ENCODE measurements around the gene PTPRA. TPM values are rescaled to one million over a fixed set of nuclear protein-coding genes. Genes with fewer than 3 reads are reported as not detected.

The PTPRA gene
- polyA plus RNA-seq, 1 experiment: 87.4 TPM

GRCh38 chr20:3032624-3033023 is 159.3 kb downstream of the PTPRA start:
- no peaks in the 10 kb centered on the region for H3K27me3 ChIP-seq (ENCODE audit: control insufficient read depth, insufficient read depth, low read length)
- no peak for DNase-seq (ENCODE audit: low read depth, low spot score)
- ChIA-PET POLR2A (interaction anchor here (0.7 kb wide), 1 partner anchor 9 kb away, joined by 5 read pairs; no protein-coding TSS in a partner anchor), CTCF (no interaction called here)
- TF ChIP-seq CTCF (IDR thresholded peaks at IDR 0.05; ENCODE audit: low read depth, low read length): no peak
- H3K4me3 ChIP-seq (ENCODE audit: low read depth, low read length): no peak overlapping the region
- no peaks in the 10 kb centered on the region for H3K9me3 ChIP-seq (ENCODE audit: control insufficient read depth, insufficient read depth, low read length)
- no peak overlapping the region for H3K27ac ChIP-seq (ENCODE audit: low read depth, low read length)

GRCh38 chr20:3037654-3038053 is 164.4 kb downstream of the PTPRA start:
- ChIA-PET POLR2A (no interaction called here), CTCF (no interaction called here)
- Histone ChIP-seq H3K27ac (ENCODE audit: low read depth, low read length) (no peak overlapping the region), H3K4me3 (ENCODE audit: low read depth, low read length) (no peak overlapping the region), H3K9me3 (ENCODE audit: control insufficient read depth, insufficient read depth, low read length) (no peaks in the 10 kb centered on the region), H3K27me3 (ENCODE audit: control insufficient read depth, insufficient read depth, low read length) (no peaks in the 10 kb centered on the region)
- DNase-seq (ENCODE audit: low read depth, low spot score): no peak
- TF ChIP-seq CTCF (IDR thresholded peaks at IDR 0.05; ENCODE audit: low read depth, low read length): no peak

- POLR2A ChIA-PET: no interaction called here
- H3K27ac ChIP-seq (ENCODE audit: low read depth, low read length): no peak overlapping the region
- no peak overlapping the region for H3K4me3 ChIP-seq (ENCODE audit: low read depth, low read length)
- H3K27me3 ChIP-seq (ENCODE audit: control insufficient read depth, insufficient read depth, low read length): no peaks in the 10 kb centered on the region
- no peaks in the 10 kb centered on the region for H3K9me3 ChIP-seq (ENCODE audit: control insufficient read depth, insufficient read depth, low read length)
- no peak for TF ChIP-seq CTCF (IDR thresholded peaks at IDR 0.05; ENCODE audit: low read depth, low read length)
- CTCF ChIA-PET: no interaction called here
- no peak for DNase-seq (ENCODE audit: low read depth, low spot score)
These were observed 165.2 kb downstream of the PTPRA start for GRCh38 chr20:3038454-3038853.

- ChIA-PET CTCF (no interaction called here), POLR2A (no interaction called here)
- Histone ChIP-seq H3K4me3 (ENCODE audit: low read depth, low read length) (no peak overlapping the region), H3K27ac (ENCODE audit: low read depth, low read length) (no peak overlapping the region), H3K27me3 (ENCODE audit: control insufficient read depth, insufficient read depth, low read length) (no peaks in the 10 kb centered on the region), H3K9me3 (ENCODE audit: control insufficient read depth, insufficient read depth, low read length) (no peaks in the 10 kb centered on the region)
- no peak for TF ChIP-seq CTCF (IDR thresholded peaks at IDR 0.05; ENCODE audit: low read depth, low read length)
- no peak for DNase-seq (ENCODE audit: low read depth, low spot score)
These were observed 166.1 kb downstream of the PTPRA start for GRCh38 chr20:3039426-3039825.

- no peak overlapping the region for H3K4me3 ChIP-seq (ENCODE audit: low read depth, low read length)
- no peak overlapping the region for H3K27ac ChIP-seq (ENCODE audit: low read depth, low read length)
- POLR2A ChIA-PET: no interaction called here
- CTCF ChIA-PET: no interaction called here
- DNase-seq (ENCODE audit: low read depth, low spot score): no peak
- TF ChIP-seq CTCF (IDR thresholded peaks at IDR 0.05; ENCODE audit: low read depth, low read length): no peak
- H3K27me3 ChIP-seq (ENCODE audit: control insufficient read depth, insufficient read depth, low read length): no peaks in the 10 kb centered on the region
- H3K9me3 ChIP-seq (ENCODE audit: control insufficient read depth, insufficient read depth, low read length): no peaks in the 10 kb centered on the region
These were observed 166.8 kb downstream of the PTPRA start for GRCh38 chr20:3040086-3040485.
